ENCODE data around the gene ATOH8. TPM values are rescaled to one million over a fixed set of nuclear protein-coding genes. Genes with fewer than 3 reads are reported as not detected.

ATOH8 gene
- total RNA-seq, 2 donors from 2014 or later = 40.1 to 49.8 TPM

DNA sequence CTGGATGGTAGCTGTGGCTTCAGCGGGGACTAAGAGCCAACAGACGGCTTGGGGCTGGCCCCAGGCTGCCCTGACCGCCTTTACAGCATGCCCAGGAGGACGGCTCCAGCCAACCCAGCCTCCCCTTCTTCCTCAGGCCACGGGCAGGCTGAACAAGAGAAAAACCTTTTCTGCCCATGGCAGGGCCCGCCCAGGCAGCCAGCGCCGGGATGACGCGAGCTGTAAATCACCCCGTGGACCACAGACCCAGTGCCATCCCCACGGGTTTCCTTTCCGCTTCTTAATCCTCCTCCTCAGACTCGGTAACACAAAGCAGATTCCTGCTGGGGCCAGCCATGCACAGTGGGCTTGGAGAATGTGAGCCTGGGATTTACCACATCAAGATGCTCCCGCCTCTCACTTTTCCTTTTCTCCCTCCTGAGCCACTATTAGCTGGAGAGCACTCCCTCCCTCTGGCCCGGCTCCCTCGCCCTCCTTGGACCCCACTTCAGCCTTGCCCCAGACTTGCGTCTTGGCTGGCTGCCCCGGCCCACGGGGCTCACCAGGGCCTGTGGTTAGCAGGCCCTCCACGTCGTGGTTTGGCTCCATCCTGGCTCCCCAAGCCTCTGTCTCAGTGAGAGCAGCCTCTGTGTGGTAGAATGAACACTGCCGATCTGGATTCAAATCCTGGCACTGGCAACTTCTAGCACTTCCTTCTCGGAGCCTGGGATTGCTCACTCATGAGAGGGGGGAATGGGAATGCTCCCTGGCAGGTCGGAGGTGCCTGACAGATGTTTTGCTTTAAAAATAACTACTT, 31.4 kb downstream of the ATOH8 start:
- Histone ChIP-seq H3K27me3 (replicated peaks; ENCODE audit: insufficient read depth) (no peaks in the 10 kb centered on the region), H3K4me1 (replicated peaks) (no peaks in the 10 kb centered on the region), H3K36me3 (no peaks in the 10 kb centered on the region), H3K27ac (no peak overlapping the region), H3K4me3 (no peak overlapping the region), H3K9me3 (no peaks in the 10 kb centered on the region)
- DNase-seq (ENCODE audit: low spot score) = no peak
- intact Hi-C loops (cut with DNase I) = no loop called here
- WGBS = 51% methylated on average over 25 of the region's 25 CpGs
- TF ChIP-seq, protein P1, sequence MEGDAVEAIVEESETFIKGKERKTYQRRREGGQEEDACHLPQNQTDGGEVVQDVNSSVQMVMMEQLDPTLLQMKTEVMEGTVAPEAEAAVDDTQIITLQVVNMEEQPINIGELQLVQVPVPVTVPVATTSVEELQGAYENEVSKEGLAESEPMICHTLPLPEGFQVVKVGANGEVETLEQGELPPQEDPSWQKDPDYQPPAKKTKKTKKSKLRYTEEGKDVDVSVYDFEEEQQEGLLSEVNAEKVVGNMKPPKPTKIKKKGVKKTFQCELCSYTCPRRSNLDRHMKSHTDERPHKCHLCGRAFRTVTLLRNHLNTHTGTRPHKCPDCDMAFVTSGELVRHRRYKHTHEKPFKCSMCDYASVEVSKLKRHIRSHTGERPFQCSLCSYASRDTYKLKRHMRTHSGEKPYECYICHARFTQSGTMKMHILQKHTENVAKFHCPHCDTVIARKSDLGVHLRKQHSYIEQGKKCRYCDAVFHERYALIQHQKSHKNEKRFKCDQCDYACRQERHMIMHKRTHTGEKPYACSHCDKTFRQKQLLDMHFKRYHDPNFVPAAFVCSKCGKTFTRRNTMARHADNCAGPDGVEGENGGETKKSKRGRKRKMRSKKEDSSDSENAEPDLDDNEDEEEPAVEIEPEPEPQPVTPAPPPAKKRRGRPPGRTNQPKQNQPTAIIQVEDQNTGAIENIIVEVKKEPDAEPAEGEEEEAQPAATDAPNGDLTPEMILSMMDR (IDR thresholded peaks at IDR 0.05) = no peak
- TF ChIP-seq POLR2A (IDR thresholded peaks at IDR 0.05) = no peak
- no peak for TF ChIP-seq POLR2AphosphoS5 (IDR thresholded peaks at IDR 0.05)

- WGBS = 69% methylated on average over 4 of the region's 4 CpGs
- Histone ChIP-seq H3K4me3 (no peak overlapping the region), H3K36me3 (no peaks in the 10 kb centered on the region), H3K4me1 (replicated peaks) (no peaks in the 10 kb centered on the region), H3K9me3 (no peaks in the 10 kb centered on the region), H3K27ac (no peak overlapping the region), H3K27me3 (replicated peaks; ENCODE audit: insufficient read depth) (no peaks in the 10 kb centered on the region)
- intact Hi-C loops (cut with DNase I) = no loop called here
- no peak for DNase-seq (ENCODE audit: low spot score)
- TF ChIP-seq, protein P1 (IDR thresholded peaks at IDR 0.05) = no peak
Measured at GRCh38 chr2:85785871-85786270, 32.1 kb downstream of the ATOH8 start.

GRCh38 chr2:85786444-85786843, 32.7 kb downstream of the ATOH8 start:
- H3K9me3 ChIP-seq = no peaks in the 10 kb centered on the region
- H3K4me1 ChIP-seq (replicated peaks) = no peaks in the 10 kb centered on the region
- intact Hi-C loops (cut with DNase I) = no loop called here
- no peak overlapping the region for H3K27ac ChIP-seq
- TF ChIP-seq, protein P1 (IDR thresholded peaks at IDR 0.05) = no peak
- no peak for TF ChIP-seq POLR2AphosphoS5 (IDR thresholded peaks at IDR 0.05)
- TF ChIP-seq POLR2A (IDR thresholded peaks at IDR 0.05) = no peak
- WGBS = 97% methylated on average over 7 of the region's 7 CpGs
- H3K36me3 ChIP-seq = no peaks in the 10 kb centered on the region
- H3K4me3 ChIP-seq = no peak overlapping the region
- no peaks in the 10 kb centered on the region for H3K27me3 ChIP-seq (replicated peaks; ENCODE audit: insufficient read depth)
- no peak for DNase-seq (ENCODE audit: low spot score)

- DNase-seq (ENCODE audit: low spot score) = no peak
- H3K27ac ChIP-seq = no peak overlapping the region
- no peaks in the 10 kb centered on the region for H3K4me1 ChIP-seq (replicated peaks)
- intact Hi-C loops (cut with DNase I) = no loop called here
- WGBS = 92% methylated on average over 14 of the region's 14 CpGs
- no peak overlapping the region for H3K4me3 ChIP-seq
- H3K36me3 ChIP-seq = no peaks in the 10 kb centered on the region
- TF ChIP-seq POLR2A (IDR thresholded peaks at IDR 0.05) (no peak), POLR2AphosphoS5 (IDR thresholded peaks at IDR 0.05) (no peak)
- TF ChIP-seq, protein P1 (IDR thresholded peaks at IDR 0.05) = no peak
- no peaks in the 10 kb centered on the region for H3K9me3 ChIP-seq
- no peaks in the 10 kb centered on the region for H3K27me3 ChIP-seq (replicated peaks; ENCODE audit: insufficient read depth)
Measured at GRCh38 chr2:85786865-85787264, 33.1 kb downstream of the ATOH8 start.

Data from prostate gland (tissue), 2 donors.